ENCODE results near the gene CLMN. TPM values are rescaled to one million over a fixed set of nuclear protein-coding genes. Genes with fewer than 3 reads are reported as not detected.

The CLMN gene
- total and polyA plus RNA-seq, 10 of the 15 experiments (the other 5 are each of a cell fraction or from before 2014, with no cell fraction given), result 7.8 to 49.3 (median 18.5) TPM

- no peak for TF ChIP-seq RELB (IDR thresholded peaks at IDR 0.05; ENCODE audit: low read depth)
Observed at GRCh38 chr14:95189367-95190132, 130.2 kb downstream of the CLMN start (continued).

GRCh38 chr14:95188380-95188779 lies 131.3 kb downstream of the CLMN start:
- no TSS peak for BruUV-seq (replicated peaks)
- CTCF ChIA-PET, result interaction anchor here (1.9 kb wide), 1 partner anchor 17 kb away, joined by 8 read pairs; no protein-coding TSS in a partner anchor
- TF ChIP-seq E2F4 (IDR thresholded peaks at IDR 0.05; ENCODE audit: low read depth, low read length) (no peak), SKIL (IDR thresholded peaks at IDR 0.05; ENCODE audit: low read depth, poor library complexity, severe bottlenecking) (no peak), RCOR1 (conservative IDR thresholded peaks at IDR 0.05; ENCODE audit: low read depth, low read length) (no peak), ZNF274 (IDR thresholded peaks at IDR 0.05; ENCODE audit: insufficient read depth, insufficient read length) (no peak), HSF1 (IDR thresholded peaks at IDR 0.05; ENCODE audit: low read depth, low read length) (no peak), RUNX3 (IDR thresholded peaks at IDR 0.05; ENCODE audit: low read length) (no peak), LARP7 (IDR thresholded peaks at IDR 0.05) (no peak), ZBED1 (IDR thresholded peaks at IDR 0.05; ENCODE audit: borderline replicate concordance) (no peak), PKNOX1 (IDR thresholded peaks at IDR 0.05) (no peak), TCF7 (IDR thresholded peaks at IDR 0.05; ENCODE audit: borderline replicate concordance) (no peak), HDGF (IDR thresholded peaks at IDR 0.05) (no peak), SP1 (IDR thresholded peaks at IDR 0.05; ENCODE audit: low read depth, low read length) (no peak)

More at GRCh38 chr14:95188380-95188779, 131.3 kb downstream of the CLMN start:
- 56% methylated on average over 3 of the region's 3 CpGs for WGBS (ENCODE audit: insufficient coverage, insufficient replicate concordance, low lambda C conversion rate, missing lambda C conversion rate)
- no peak for DNase-seq (ENCODE audit: low read depth, low spot score)
- ATAC-seq, result no peak
- FAIRE-seq, result no peak
- no peaks in the 10 kb centered on the region for H3K27me3 ChIP-seq (replicated peaks in 1 of 2; ENCODE audit: control insufficient read depth in 2 of 2, insufficient read depth in 2 of 2, low read length in 1 of 2)
- intact Hi-C loops (cut with micrococcal nuclease; ENCODE audit: unreplicated experiment) (no loop called here), in situ Hi-C loops (cut with MboI) (no loop called here)
- no peaks in the 10 kb centered on the region for H3K79me2 ChIP-seq (ENCODE audit: control insufficient read depth, insufficient read depth, low read length)
- H3K4me1 ChIP-seq (ENCODE audit: control insufficient read depth, insufficient read depth, low read length), result no peaks in the 10 kb centered on the region
- H2AFZ ChIP-seq (ENCODE audit: control insufficient read depth, low read depth, low read length), result no peak overlapping the region
- H3K36me3 ChIP-seq (ENCODE audit: control insufficient read depth in 2 of 2, insufficient read depth in 2 of 2, low read length in 1 of 2), result no peaks in the 10 kb centered on the region; a peak in 1 of 4 replicates
- RAD21 ChIA-PET (ENCODE audit: unreplicated experiment), result no interaction called here
- no peaks in the 10 kb centered on the region for H4K20me1 ChIP-seq (ENCODE audit: control insufficient read depth, insufficient read depth)
- H3K4me2 ChIP-seq (ENCODE audit: control insufficient read depth, insufficient read depth), result no peak overlapping the region
- H3K9ac ChIP-seq (ENCODE audit: control insufficient read depth, insufficient read depth, low read length), result no peak overlapping the region
- POLR2A ChIA-PET, result no interaction called here
- H3K4me3 ChIP-seq, result no peak overlapping the region
- SMC1A ChIA-PET (ENCODE audit: uncharacterized antibody, unreplicated experiment), result interaction anchor here (1.2 to 1.3 kb wide), 2 partner anchors 29 to 137 kb away, joined by 3 read pairs; no protein-coding TSS in a partner anchor
- H3K27ac ChIP-seq (ENCODE audit: control insufficient read depth, insufficient read depth), result no peak overlapping the region
- no peaks in the 10 kb centered on the region; the same call in 2 of the 3 replicates for H3K9me3 ChIP-seq (replicated peaks; ENCODE audit: control insufficient read depth, insufficient read depth, low read length)

All from GM12878 (cell line).